ENCODE data around the gene SURF6.
"Not testable (repeated sequence)": the region's sequence is repeated elsewhere in the genome, so short reads cannot be mapped to it uniquely, and the experiment has no call there.

Gene SURF6

GRCh38 chr9:133347515-133347984 is 11.6 kb upstream of the SURF6 start:
- no peak for DNase-seq (ENCODE audit: low spot score)

GRCh38 chr9:133346021-133346785 is 10.2 kb upstream of the SURF6 start:
- DNase-seq (ENCODE audit: low spot score): no peak

- no peak for DNase-seq (ENCODE audit: low spot score)
Measured at GRCh38 chr9:133345596-133345995, 9.6 kb upstream of the SURF6 start.

- no peak for DNase-seq (ENCODE audit: low spot score)
Measured at GRCh38 chr9:133344979-133345378, 9.0 kb upstream of the SURF6 start.

- DNase-seq (ENCODE audit: low spot score): no peak
Measured at GRCh38 chr9:133344071-133344470, 8.1 kb upstream of the SURF6 start.

- no peak for DNase-seq (ENCODE audit: low spot score)
Measured at GRCh38 chr9:133342570-133342969, 6.6 kb upstream of the SURF6 start.

GRCh38 chr9:133342069-133342406 is 6.0 kb upstream of the SURF6 start:
- DNase-seq (ENCODE audit: low spot score): no peak

- DNase-seq (ENCODE audit: low spot score): no peak
Measured at GRCh38 chr9:133341369-133342068, 5.5 kb upstream of the SURF6 start.

GRCh38 chr9:133340916-133341315 is 4.9 kb upstream of the SURF6 start:
- no peak for DNase-seq (ENCODE audit: low spot score)

- DNase-seq (ENCODE audit: low spot score): no peak
Measured at GRCh38 chr9:133340256-133340655, 4.3 kb upstream of the SURF6 start.

- no peak for DNase-seq (ENCODE audit: low spot score)
Measured at GRCh38 chr9:133339641-133340040, 3.7 kb upstream of the SURF6 start.

GRCh38 chr9:133334888-133335287 is 1.1 kb downstream of the SURF6 start:
- DNase-seq (ENCODE audit: low spot score): not testable (repeated sequence)

- no peak for DNase-seq (ENCODE audit: low spot score)
Measured at GRCh38 chr9:133334161-133334560, 1.8 kb downstream of the SURF6 start.

GRCh38 chr9:133333566-133333965 is 2.4 kb downstream of the SURF6 start:
- no peak for DNase-seq (ENCODE audit: low spot score)

GRCh38 chr9:133333011-133333410 is 3.0 kb downstream of the SURF6 start:
- DNase-seq (ENCODE audit: low spot score): no peak

GRCh38 chr9:133332381-133332730 is 3.6 kb downstream of the SURF6 start:
- no peak for DNase-seq (ENCODE audit: low spot score)

- no peak for DNase-seq (ENCODE audit: low spot score)
Measured at GRCh38 chr9:133331641-133332380, 4.2 kb downstream of the SURF6 start.

GRCh38 chr9:133331221-133331620 is 4.8 kb downstream of the SURF6 start:
- no peak for DNase-seq (ENCODE audit: low spot score)

GRCh38 chr9:133329306-133330156 is 6.5 kb downstream of the SURF6 start:
- DNase-seq (ENCODE audit: low spot score): not testable (repeated sequence)

- no peak for DNase-seq (ENCODE audit: low spot score)
Measured at GRCh38 chr9:133327834-133328484, 8.0 kb downstream of the SURF6 start.

GRCh38 chr9:133327021-133327420 is 9.0 kb downstream of the SURF6 start:
- not testable (repeated sequence) for DNase-seq (ENCODE audit: low spot score)

All from activated CD4-positive, alpha-beta T cell treated with anti-CD3 and anti-CD28 coated beads, Interleukin-2, Interleukin-4, amounts not matched to agents 100 ng/mL and 50 ng/mL, durations not matched to agents 16 hours and 8 hours (primary cell).